Panc1 (cell line): ENCODE results near the gene SLC25A42.

Source experiments
- CTCF ChIP-seq: fragments of 450-650 bp; IDR thresholded peaks from 2 replicates; pipeline ENCODE4 v1.5.1; 2017; ENCODE audit warnings: mild to moderate bottlenecking
- REST ChIP-seq, 2 experiments: IDR thresholded peaks; 2 replicates each; pipeline ENCODE4 v1.6.1; 2011 to 2012; ENCODE audit warnings: low read depth in 2 of 2, control low read depth in 1 of 2, low read length in 1 of 2, mild to moderate bottlenecking in 1 of 2, moderate library complexity in 1 of 2; ENCODE audit not compliant: insufficient read depth in 1 of 2
- SIN3A ChIP-seq: IDR thresholded peaks from 2 replicates; pipeline ENCODE4 v1.6.1; 2012; ENCODE audit warnings: low read depth, mild to moderate bottlenecking, low read length, moderate library complexity, borderline replicate concordance; ENCODE audit not compliant: insufficient read depth
- TCF7L2 ChIP-seq: IDR thresholded peaks from 2 replicates; pipeline ENCODE4 v1.6.1; 2011; ENCODE audit warnings: mild to moderate bottlenecking, low read depth, low read length, inconsistent platforms

- TF ChIP-seq CTCF (no peak), REST (IDR thresholded peaks at IDR 0.05; ENCODE audit: insufficient read depth in 1 of 2, low read depth in 2 of 2, low read length in 1 of 2) (no peak), SIN3A (no peak), TCF7L2 (no peak)
Observed at GRCh38 chr19:19121371-19121770, 57.6 kb downstream of the SLC25A42 start.
